Activated CD4-positive, alpha-beta T cell treated with anti-CD3 and anti-CD28 coated beads, Interleukin-2, amount 50 U/mL, for 16 hours (primary cell): ENCODE results near the gene CDK10.

Experiments used
- DNase-seq: peaks from one replicate; pipeline ENCODE4 v3.0.0-alpha.2; 2020

Gene CDK10

GRCh38 chr16:89738072-89738377, 51.5 kb downstream of the CDK10 start:
- DNase-seq = no peak

GRCh38 chr16:89738538-89739317, 52.2 kb downstream of the CDK10 start:
- no peak for DNase-seq

GRCh38 chr16:89739383-89739782, 52.9 kb downstream of the CDK10 start:
- no peak for DNase-seq

- DNase-seq = no peak
Observed at GRCh38 chr16:89741342-89742014, 55.0 kb downstream of the CDK10 start.

GRCh38 chr16:89742948-89743347, 56.5 kb downstream of the CDK10 start:
- DNase-seq = no peak

GRCh38 chr16:89744813-89745212, 58.3 kb downstream of the CDK10 start:
- no peak for DNase-seq
